HG02981 (cell line): ENCODE data around the gene DHX40.
"Not testable (repeated sequence)": the region's sequence is repeated elsewhere in the genome, so short reads cannot be mapped to it uniquely, and the experiment has no call there.

Source experiments
- ATAC-seq: cut with Tn5 transposase; IDR thresholded peaks from one replicate; pipeline ENCODE4 v1.9.1; 2021; ENCODE audit warnings: mild to moderate bottlenecking, moderate library complexity; ENCODE audit not compliant: unreplicated experiment

DHX40 gene

DNA sequence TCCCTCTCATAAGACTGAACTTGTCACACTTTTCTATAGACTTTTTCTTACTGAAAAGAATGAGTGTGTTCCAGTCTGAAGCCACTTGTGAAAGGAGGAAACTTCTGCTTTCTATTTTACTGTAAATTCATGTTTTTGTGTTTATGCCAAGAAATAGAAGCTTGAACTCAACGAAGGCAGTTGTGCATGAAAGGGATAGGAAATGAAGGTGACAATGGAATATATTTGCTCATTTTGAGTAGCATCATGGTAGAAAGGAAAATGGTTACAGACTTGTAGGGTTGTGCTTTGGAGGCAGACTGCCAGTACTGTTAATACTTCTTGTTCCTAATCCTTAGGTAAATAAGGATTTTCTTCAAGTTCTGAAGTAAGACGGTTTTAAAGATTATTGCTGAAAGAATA is 62.4 kb downstream of the DHX40 start:
- ATAC-seq = no peak

GRCh38 chr17:59629174-59629573 is 63.8 kb downstream of the DHX40 start:
- no peak for ATAC-seq

- no peak for ATAC-seq
Observed at GRCh38 chr17:59631276-59631675, 65.9 kb downstream of the DHX40 start.

DNA sequence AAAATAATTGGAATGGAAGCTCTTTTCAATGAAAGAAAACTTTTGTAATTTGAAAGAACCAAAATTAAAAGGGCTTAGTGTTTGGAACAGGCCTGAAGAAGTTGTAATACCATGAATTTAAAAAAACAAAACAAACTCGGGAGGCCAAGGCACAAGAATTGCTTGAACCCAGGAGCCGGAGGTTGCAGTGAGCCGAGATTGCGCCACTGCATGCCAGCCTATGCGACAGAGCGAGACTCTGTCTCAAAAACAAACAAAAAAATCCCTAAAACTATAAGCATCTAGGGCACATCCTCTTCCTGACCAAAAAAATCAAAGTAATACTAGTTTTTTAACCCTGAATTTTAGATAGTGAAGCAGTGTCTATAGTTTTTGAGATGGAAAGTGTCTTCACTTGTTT is 67.0 kb downstream of the DHX40 start:
- no peak for ATAC-seq

- ATAC-seq = no peak
Observed at GRCh38 chr17:59633658-59634359, 68.4 kb downstream of the DHX40 start.

- no peak for ATAC-seq
Observed at GRCh38 chr17:59634632-59635541, 69.5 kb downstream of the DHX40 start.

DNA sequence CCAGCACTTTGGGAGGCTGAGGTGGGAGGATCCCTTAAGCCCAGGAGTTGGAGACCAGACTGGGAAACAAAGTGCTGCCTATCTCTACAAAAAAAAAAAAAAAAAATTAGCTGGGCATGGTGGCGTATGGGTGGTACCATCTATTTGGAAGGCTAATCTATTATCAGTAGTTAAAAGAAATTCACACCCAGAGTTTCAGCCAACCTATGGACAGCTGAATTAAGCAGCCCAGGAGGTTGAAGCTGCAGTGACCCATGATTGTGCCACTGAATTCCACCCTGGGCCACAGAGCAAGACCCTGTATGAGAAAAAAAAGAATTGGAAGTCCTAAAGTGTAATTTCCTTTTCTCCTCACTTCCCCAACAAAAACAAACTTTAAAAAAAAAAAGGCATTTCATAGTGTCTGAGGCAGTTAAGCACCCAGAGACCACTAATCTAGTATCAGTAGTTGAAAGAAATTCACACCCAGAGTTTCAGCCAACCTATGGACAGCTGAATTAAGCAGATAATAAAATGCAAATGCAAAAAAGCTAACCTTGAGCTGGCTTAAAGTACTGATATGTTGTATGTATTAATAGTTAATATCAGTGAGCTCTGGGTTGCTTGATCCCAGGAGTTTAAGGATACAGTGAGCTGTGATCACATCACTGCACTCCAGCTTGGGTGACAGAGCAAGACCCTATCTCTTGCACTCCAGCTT is 72.4 kb downstream of the DHX40 start:
- ATAC-seq = no peak

GRCh38 chr17:59638553-59638952 is 73.1 kb downstream of the DHX40 start:
- no peak for ATAC-seq

- peak; percentile 82 for ATAC-seq
Observed at GRCh38 chr17:59641799-59642484, 76.5 kb downstream of the DHX40 start.

- no peak for ATAC-seq
Observed at GRCh38 chr17:59642565-59642964, 77.2 kb downstream of the DHX40 start.

- ATAC-seq = no peak
Observed at GRCh38 chr17:59643159-59644140, 78.0 kb downstream of the DHX40 start.

- ATAC-seq = no peak
Observed at GRCh38 chr17:59647288-59647687, 81.9 kb downstream of the DHX40 start.

GRCh38 chr17:59649886-59650285 is 84.5 kb downstream of the DHX40 start:
- no peak for ATAC-seq

DNA sequence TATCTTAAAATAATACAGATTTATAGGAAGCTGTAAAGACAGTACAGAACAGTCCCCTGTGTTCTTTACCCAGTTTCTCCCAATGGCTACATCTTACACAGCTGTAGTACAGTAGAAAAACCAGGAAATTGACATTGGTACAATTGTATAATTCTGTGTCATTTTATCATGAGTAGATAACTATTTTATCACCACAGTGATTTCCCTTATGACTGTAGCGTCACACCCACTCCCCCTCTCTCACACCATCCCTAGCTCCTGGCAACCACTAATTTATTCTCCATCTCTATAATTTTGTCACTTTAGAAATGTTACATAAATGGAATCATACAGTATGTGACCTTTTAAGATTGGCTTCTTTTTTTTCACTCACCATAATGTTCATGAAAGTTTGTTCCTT is 85.2 kb downstream of the DHX40 start:
- ATAC-seq = no peak

DNA sequence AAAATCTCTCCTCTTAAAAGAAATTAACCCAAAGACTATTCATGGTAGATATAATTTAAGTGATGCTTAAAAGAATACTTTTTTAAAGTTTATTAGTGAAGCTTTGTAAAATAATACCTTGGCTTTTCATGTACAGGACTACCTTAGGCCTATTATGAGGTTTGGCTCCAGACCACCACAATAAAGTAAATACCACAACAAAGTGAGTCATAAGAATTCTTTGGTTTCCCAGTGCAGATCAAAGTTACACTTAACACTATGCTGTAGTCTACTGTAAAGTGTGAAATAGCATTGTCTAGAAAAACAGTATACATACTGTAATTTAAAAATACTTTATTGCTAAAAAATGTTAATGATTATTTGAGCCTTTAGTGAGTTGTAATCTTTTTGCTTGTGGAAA is 85.9 kb downstream of the DHX40 start:
- no peak for ATAC-seq

- ATAC-seq = no peak
Observed at GRCh38 chr17:59652119-59652518, 86.7 kb downstream of the DHX40 start.

DNA sequence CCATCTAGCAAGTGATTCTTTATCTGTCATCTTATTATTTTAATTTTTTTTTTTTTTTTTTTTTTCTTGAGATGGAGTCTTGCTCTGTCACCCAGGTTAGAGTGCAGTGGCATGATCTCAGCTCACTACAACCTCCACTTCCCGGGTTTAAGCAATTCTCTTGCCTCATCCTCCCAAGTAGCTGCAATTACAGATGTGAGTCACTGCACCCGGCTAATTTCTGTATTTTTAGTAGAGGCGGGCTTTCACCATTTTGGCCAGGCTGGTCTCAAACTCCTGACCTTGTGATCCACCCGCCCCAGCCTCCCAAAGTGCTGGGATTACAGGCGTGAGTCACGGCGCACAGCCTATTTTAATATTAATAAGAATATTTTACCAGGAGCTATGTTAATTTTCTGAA is 91.2 kb downstream of the DHX40 start:
- not testable (repeated sequence) for ATAC-seq
